ENCODE results near the gene SERPINA3. TPM values are rescaled to one million over a fixed set of nuclear protein-coding genes. Genes with fewer than 3 reads are reported as not detected.

Gene SERPINA3
- total RNA-seq, 4 donors from 2014 or later = 4.9 to 159 (median 82.0) TPM

DNA sequence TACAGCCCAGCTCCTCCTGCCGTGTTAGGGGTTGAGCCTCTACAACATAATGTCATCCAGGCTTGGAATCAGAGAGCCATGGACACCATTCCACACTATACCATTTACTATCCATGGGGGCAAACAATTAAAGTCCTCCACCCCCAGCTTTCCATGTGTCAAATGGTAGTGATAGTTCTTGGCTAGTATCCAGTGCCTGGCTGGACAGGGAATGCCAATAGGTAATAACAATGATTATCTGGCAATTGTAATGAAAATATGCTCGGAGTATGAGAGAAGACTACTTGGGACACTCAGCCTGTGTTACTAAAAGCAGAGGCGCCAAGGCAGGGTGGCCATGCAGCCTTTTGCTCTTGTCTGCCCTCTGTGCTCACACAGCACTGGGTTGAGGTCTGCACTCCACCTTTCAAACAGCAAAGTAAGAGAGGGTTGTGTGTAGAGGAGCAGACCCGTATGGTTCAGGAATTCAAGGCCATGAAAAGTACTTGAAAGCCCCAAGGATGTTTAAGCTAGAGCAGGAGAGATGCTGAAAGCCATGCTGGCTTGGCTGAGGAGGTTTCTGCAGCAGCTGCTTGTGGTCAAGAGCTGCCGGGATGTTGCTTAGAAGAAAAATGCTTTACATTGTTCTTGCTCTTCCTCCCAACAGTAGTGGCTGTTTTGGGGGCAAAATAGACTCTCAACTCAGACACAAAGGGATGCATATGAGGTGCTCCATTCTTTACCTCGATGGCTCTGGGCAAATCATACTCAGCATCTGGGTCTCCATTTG lies 10.6 kb downstream of the SERPINA3 start:
- TF ChIP-seq, protein P1, sequence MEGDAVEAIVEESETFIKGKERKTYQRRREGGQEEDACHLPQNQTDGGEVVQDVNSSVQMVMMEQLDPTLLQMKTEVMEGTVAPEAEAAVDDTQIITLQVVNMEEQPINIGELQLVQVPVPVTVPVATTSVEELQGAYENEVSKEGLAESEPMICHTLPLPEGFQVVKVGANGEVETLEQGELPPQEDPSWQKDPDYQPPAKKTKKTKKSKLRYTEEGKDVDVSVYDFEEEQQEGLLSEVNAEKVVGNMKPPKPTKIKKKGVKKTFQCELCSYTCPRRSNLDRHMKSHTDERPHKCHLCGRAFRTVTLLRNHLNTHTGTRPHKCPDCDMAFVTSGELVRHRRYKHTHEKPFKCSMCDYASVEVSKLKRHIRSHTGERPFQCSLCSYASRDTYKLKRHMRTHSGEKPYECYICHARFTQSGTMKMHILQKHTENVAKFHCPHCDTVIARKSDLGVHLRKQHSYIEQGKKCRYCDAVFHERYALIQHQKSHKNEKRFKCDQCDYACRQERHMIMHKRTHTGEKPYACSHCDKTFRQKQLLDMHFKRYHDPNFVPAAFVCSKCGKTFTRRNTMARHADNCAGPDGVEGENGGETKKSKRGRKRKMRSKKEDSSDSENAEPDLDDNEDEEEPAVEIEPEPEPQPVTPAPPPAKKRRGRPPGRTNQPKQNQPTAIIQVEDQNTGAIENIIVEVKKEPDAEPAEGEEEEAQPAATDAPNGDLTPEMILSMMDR (IDR thresholded peaks at IDR 0.05; ENCODE audit: low read depth) = no peak

DNA sequence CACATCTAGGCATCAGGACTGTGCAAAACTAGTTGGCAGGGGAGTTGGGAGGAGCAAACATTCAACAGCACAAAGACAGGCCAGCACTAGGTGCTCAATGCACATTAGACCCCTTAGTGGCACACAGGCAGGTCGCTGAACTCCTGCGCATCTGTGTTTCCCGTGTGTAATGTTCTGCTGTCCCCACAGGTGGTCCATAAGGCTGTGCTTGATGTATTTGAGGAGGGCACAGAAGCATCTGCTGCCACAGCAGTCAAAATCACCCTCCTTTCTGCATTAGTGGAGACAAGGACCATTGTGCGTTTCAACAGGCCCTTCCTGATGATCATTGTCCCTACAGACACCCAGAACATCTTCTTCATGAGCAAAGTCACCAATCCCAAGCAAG lies 11.2 kb downstream of the SERPINA3 start:
- TF ChIP-seq, protein P1 (IDR thresholded peaks at IDR 0.05; ENCODE audit: low read depth) = no peak

DNA sequence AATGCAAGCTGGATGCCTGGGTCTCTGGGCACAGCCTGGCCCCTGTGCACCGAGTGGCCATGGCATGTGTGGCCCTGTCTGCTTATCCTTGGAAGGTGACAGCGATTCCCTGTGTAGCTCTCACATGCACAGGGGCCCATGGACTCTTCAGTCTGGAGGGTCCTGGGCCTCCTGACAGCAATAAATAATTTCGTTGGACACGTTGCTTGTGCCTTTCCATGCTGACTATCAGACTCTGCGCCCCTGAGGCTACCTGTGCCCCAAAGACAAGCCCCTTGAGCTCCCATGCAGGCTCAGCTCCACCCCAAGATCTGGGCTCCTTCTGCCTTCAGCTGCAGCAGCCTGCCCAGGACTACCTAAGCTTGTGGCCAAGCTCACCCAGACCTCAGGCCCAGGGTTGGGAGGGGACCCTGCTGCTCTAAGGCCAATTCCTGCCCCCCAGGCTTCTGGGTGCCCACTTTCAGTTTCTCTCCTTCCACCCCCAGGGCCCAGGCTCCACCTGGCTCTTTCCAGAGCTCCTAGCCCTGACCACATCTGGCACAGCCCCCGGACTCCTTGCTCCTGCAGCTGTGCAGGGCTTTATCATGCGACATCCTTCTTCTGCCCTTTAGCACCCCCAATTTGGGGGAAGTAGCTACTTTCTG lies 11.8 kb downstream of the SERPINA3 start:
- TF ChIP-seq, protein P1 (IDR thresholded peaks at IDR 0.05; ENCODE audit: low read depth) = no peak

DNA sequence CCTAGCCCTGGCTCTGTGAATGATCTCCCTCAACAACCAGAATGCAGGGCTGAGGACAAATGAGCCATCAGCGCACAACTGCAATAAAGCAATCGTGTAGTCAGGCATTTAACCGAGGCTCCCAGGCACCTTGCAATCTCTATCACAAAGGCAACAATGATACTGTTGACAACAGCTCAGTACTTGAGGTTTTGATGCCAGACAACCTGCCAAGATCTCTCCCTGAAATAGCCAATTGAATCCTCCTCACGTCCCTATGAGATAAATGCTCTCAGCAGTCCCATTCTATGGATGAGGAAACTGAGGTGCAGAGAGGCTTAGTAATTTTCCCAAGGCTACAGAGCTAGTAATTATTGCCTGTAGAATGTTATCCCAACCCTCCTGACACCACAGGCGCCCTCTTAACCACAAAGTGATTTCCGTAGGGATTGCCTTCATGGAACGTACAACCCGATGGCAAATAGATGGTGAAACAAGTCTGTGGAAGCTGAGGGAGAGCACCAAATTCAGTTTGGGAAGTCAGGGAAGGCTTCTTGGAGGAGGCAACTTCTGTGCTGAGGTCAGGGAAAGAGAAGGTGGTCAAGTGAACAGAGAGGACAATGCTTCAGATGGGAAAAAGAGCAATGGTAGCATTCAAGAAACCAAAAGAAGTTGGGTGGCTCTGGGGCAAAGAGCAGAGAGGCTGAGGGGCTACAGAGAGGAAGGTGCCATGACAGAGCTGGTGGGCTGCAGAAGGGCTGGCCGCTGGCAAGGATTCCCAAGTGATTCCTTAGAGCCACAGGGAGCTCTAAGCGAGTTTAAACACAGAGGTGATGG lies 12.6 kb downstream of the SERPINA3 start:
- TF ChIP-seq, protein P1 (IDR thresholded peaks at IDR 0.05; ENCODE audit: low read depth) = no peak

DNA sequence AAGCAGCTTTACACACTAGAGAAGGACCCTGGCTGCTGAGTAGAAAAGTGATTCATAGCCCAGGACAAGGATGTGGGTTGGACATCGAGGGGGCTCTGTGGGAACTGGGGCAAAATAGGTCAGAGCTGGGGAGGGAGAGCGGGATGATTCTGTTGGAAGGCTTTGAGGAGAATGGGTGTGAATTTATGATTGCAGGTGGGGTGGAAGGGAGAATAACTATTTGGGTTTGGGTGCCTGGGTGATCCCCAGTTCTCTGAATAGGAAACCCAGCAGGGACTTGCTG lies 13.1 kb downstream of the SERPINA3 start:
- TF ChIP-seq, protein P1 (IDR thresholded peaks at IDR 0.05; ENCODE audit: low read depth) = no peak

DNA sequence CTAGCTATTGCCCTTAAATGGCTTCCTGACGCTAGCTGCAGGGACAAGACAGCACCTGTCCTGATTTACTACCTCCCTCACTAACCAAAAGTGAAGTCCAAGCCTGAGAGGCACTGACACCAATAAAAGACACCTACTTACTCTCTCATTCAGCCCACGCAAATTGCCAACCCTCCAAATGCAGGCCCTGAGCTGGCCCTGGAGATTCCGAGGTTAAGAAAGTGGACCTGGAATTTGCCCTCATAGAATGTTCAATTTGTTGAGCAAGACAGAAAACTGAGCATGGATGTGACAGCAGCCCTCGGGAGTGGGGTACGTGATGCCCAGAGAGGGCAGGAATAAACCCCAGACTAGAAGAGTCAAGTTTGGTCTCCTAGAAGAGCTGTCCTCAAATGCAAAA lies 16.4 kb downstream of the SERPINA3 start:
- TF ChIP-seq, protein P1 (IDR thresholded peaks at IDR 0.05; ENCODE audit: low read depth) = no peak

DNA sequence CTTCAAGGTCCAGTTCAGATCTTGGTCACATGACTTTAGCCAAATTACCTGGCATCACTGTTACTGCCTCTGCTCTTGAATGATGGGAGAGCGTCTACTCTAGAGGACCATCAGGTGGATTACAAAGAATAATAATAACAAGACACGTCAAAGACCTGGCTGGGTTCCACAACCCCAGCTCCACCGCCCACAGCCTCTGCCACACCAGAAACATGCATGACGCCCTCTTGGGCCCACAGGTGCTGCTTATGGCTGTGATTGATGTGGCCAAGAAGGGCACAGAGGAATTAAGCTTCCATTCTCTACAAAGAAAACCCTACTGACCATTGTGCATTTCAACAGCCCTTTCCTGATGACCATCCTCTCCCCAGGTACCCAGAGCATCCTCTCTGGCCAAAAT lies 18.2 kb downstream of the SERPINA3 start:
- TF ChIP-seq, protein P1 (IDR thresholded peaks at IDR 0.05; ENCODE audit: low read depth) = no peak

All from subcutaneous adipose tissue (tissue), 4 donors.